CD1c-positive myeloid dendritic cell (primary cell): ENCODE results near the gene HRK.
A peak's percentile ranks its signal among the peaks of the same experiment; 100 is the strongest.
"Not testable (repeated sequence)": the region's sequence is repeated elsewhere in the genome, so short reads cannot be mapped to it uniquely, and the experiment has no call there.

Experiments used
- DNase-seq: peaks from one replicate; pipeline ENCODE4 v3.0.0-alpha.2; 2016; ENCODE audit errors: extremely low spot score

The HRK gene

DNA sequence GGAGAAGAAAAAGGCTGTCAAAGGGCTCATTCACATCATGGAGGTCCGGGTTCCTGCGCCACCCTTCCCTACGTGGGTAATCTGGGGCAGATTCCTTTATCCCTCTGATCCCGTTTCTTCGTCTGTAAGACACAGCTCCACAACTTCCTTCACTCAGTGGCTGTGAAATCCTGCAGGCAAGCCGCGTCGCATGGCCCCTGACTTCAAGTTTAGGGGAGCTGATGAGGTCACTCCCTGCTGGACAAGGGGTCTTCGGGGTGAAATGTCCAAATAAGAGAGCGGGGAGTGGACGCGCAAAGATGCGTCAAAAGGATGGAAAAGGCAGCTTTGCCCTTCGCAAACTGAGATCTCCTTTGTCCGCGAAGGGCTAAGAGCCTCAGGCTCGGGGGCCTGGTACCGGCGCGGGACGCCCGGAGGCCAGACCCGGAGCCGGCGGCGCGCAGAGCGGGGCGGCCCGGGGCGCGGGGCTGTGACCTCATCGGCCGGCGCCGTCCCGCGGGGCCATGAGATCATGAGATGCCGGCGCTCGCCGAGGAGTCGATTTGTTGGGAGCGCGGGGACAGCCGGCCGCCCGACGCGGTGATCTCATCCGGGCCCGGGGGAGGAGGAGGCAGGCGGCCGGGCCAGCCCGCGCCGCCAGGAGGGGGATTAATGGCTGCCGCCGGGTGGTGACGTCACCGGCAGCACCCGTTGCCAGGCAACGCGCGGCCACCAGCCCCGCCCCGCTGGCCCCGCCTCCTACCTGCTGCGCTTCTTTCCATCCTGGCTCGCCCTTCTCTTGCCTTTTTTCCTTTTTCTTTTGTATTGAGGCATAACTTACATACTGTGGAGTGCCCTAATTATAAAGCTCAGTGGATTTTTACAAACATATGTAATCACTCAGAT, 62.1 kb downstream of the HRK start:
- DNase-seq, result peak; percentile 91

DNA sequence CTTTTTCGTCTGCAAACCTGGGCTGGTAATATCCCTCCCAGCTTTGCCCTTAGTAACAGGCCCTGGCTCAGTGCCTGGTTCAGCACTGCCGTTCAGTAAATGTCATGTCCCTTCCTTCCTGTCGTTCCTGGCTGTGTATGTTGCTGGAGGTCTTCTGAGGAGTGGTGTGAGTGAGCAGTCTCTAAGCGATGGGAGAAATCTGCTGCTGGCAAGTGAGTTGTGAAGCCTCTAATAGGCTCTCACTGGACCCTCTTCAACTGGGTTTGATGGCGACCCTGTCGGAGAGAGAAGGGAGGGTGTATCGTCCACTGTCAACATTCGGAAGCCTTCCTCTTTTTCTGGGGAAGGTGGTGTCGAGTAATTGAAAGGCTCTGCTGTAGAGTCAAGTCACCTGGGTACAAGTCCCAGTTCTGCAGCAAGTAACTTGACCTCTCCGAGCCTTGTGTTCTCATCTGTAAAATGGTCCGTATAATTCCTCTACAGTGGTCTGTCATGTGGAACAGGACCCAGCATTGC, 62.8 kb downstream of the HRK start:
- DNase-seq, result peak; percentile 27

DNA sequence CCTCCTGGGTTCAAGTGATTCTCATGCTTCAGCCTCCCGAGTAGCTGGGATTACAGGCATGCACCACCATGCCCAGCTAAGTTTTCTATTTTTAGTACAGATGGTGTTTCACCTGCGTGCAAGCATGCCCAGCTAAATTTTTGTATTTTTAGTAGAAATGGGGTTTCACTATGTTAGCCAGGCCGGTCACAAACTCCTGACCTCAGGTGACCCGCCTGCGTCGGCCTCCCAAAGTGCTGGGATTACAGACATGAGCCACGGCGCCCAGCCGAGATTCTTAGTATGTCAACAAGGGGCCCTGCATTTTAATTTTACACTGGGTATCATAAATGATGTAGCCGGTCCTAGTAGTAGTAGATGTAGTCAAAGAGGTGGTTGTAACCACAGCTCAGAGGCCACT, 66.5 kb downstream of the HRK start:
- not testable (repeated sequence) for DNase-seq

DNA sequence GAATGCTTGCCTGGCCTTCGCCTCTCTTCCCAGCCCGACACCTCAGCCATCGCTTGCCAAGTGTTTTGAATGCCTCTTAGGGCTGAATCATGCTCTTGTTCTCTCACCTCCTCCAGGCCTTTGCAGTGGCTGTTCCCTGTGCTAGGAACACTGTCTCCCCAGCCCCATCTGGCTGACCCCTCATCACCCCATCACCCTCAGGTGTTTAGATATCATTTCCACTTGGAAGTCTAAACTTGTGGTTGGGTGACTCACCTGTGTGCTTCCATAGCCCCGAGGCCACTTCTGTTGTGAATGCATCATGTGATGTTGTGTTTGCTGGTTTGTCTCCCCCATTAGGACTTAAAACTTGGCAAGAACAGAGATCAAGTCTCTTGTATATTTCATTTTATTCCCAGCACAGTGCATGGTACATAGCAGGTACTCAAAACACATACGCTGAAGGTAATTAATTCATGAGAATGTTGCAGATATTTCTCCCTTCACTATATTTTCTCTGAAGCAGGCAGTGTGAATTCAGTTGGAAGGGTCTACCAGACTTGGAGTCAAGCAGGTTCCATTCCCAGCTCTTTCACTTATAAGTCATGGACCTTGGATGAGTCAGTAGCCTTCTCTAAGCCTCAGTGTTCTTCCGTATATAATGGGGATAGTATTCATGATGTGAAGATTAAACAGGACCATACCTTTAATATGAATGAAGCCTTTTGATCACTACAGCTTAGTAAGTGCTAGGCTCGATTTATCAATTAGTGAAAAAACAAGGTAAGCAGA, 67.8 kb downstream of the HRK start:
- no peak for DNase-seq

DNA sequence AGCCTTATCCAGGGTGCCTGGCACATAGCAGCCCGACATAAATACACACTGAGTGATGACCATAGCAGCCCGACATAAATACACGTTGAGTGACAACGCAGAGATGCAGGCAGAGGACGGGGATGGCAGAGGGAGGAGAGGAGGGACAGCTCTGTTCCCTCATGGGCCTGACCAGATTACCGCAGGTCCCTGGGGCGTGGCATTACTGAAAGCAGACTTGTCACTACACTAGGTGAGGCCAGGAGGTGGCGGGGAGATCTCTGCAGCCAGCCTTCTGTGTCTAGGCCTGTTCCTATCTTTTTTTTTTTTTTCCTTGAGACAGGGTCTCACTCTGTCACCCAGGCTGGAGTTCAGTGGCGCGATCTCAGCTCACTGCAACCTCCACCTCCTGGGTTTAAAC, 69.0 kb downstream of the HRK start:
- no peak for DNase-seq

DNA sequence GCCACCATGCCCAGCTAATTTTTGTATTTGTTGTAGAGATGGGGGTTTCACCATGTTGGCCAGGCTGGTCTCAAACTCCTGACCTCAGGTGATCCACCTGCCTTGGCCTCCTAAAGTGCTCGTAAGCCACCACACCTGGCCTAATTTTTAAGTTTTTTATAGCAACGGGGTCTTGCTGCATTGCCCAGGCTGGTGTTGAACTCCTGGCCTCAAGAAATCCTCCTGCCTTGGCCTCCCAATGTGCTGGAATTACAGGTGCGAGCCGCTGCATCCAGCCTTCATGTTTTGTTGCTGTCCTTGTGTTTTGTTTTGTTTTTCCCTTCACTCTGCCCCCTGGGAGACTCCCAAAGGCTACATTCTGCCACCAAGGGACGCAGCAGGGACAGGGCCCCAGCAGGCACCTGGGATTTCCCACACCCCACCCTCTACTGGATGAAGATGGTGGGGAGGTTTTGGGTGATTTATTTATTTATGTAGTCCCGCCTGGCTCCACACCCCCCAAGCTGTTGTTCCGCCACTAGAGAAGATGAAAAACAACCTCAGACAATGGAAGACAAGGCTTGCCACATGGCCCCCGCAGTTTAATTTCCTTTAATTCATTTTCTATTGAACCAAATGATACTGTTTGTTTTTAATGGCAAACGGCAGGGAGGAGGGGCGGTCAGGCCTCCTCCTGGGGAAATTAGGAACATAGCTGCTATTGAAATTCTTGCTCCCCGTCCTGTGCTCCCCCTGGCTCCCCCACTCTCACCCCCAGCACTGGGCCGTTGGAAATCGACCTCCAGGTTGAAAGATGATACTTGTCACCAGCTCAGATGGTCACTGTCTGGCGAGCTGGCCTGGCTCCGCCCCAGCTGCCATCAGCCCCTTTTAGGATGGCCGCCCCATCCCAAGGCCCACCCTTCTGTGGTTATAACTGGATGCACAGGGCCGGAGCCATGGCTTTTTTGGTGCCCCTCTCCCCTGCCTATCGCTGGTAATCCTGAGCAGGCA, 72.8 kb downstream of the HRK start:
- DNase-seq, result no peak

DNA sequence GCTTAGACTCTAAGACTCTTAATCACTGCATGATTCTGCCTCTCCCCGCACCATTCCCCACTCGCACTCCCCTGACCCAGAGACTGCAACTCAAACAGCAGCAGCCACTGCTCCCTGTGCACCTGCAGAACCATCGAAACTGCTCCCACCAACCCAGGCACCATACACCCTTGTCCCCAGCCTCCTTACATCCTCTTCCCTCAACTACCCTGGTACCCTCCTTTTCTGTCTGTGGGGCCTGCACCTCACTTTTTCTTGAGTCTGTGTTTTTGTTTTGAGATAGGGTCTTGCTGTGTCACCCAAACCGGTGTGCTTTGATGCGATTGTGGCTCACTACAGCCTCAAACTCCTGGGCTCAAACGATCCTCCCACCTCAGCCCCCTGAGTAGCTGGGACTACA, 73.7 kb downstream of the HRK start:
- DNase-seq, result no peak

DNA sequence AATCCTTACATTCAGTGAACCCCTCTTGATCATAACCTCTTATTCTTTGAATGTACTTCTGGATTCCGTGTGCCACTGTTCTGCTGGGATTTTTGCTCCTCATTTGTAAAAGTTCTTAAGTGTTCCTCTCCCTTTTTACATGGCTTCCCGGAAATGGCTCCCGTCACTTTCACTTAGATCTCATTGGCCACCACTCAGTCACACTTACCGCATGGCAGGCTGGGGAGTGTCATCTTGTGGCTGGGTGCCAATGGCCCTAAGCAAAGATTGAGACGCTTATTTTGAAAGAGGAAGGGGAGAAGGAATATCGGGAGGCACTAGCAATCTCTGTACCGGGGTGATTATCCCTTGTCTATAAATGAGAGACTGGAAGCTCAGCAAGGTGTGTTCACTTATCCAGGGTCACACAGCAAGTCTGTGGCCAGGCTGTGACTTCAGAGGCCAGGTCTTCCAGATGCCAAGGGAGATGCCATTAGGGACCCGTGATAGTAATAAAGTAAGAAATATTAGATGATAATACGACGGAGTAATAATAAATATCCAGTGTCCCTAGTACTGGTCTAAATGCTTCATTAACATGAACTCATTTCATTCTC, 74.3 kb downstream of the HRK start:
- DNase-seq, result no peak
